IMR-90 (cell line): ENCODE data around the gene SLBP.

ENCODE experiments used
- FOS ChIP-seq: fragments of 150-350 bp; IDR thresholded peaks from 2 replicates; pipeline ENCODE4 v1.6.1; 2016; ENCODE audit warnings: low read depth, low read length
- POLR2A ChIP-seq: IDR thresholded peaks from 2 replicates; pipeline ENCODE4 v1.6.1; 2012; ENCODE audit warnings: mild to moderate bottlenecking, low read depth, low read length
- SMC3 ChIP-seq: fragments of 150-350 bp; IDR thresholded peaks from 2 replicates; pipeline ENCODE4 v1.6.1; 2016; ENCODE audit warnings: low read depth, mild to moderate bottlenecking, antibody characterized with exemption, low read length, moderate library complexity
- TF ChIP-seq, protein P1 (sequence below): conservative IDR thresholded peaks from 2 replicates; pipeline ENCODE4 v1.5.1; 2012; ENCODE audit warnings: mild to moderate bottlenecking, low read depth, low read length, improper control_type of control experiment

DNA sequence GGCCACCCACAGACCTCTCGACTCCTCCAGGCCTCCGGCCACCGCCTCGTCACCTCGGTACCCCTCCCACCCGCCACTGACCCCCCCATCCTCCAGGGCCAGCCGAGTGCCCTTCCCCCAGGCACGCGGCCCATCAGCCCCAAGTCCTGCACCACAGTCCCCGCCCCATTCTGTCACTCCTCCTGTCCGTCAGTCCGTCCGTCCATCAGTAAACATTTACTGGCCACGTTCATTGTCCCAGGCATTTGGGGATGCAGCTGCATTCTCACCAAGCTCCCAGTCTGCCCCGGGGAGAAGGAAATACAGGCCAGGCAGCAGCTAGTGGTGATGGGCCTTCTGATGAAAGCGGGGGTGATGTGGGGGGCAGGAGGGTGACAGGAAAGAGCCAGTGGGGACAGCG is 45.7 kb upstream of the SLBP start:
- TF ChIP-seq, protein P1, sequence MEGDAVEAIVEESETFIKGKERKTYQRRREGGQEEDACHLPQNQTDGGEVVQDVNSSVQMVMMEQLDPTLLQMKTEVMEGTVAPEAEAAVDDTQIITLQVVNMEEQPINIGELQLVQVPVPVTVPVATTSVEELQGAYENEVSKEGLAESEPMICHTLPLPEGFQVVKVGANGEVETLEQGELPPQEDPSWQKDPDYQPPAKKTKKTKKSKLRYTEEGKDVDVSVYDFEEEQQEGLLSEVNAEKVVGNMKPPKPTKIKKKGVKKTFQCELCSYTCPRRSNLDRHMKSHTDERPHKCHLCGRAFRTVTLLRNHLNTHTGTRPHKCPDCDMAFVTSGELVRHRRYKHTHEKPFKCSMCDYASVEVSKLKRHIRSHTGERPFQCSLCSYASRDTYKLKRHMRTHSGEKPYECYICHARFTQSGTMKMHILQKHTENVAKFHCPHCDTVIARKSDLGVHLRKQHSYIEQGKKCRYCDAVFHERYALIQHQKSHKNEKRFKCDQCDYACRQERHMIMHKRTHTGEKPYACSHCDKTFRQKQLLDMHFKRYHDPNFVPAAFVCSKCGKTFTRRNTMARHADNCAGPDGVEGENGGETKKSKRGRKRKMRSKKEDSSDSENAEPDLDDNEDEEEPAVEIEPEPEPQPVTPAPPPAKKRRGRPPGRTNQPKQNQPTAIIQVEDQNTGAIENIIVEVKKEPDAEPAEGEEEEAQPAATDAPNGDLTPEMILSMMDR = no peak
- TF ChIP-seq SMC3 (no peak), FOS (no peak), POLR2A (no peak)
